GM12874 (cell line): ENCODE measurements around the gene RILPL1.

ENCODE experiments used
- TF ChIP-seq, protein P1 (sequence below): IDR thresholded peaks from 2 replicates; pipeline ENCODE4 v1.5.1; 2011; ENCODE audit warnings: low read depth, mild to moderate bottlenecking, control low read depth, low read length, moderate library complexity; ENCODE audit not compliant: insufficient read depth

RILPL1 gene

DNA sequence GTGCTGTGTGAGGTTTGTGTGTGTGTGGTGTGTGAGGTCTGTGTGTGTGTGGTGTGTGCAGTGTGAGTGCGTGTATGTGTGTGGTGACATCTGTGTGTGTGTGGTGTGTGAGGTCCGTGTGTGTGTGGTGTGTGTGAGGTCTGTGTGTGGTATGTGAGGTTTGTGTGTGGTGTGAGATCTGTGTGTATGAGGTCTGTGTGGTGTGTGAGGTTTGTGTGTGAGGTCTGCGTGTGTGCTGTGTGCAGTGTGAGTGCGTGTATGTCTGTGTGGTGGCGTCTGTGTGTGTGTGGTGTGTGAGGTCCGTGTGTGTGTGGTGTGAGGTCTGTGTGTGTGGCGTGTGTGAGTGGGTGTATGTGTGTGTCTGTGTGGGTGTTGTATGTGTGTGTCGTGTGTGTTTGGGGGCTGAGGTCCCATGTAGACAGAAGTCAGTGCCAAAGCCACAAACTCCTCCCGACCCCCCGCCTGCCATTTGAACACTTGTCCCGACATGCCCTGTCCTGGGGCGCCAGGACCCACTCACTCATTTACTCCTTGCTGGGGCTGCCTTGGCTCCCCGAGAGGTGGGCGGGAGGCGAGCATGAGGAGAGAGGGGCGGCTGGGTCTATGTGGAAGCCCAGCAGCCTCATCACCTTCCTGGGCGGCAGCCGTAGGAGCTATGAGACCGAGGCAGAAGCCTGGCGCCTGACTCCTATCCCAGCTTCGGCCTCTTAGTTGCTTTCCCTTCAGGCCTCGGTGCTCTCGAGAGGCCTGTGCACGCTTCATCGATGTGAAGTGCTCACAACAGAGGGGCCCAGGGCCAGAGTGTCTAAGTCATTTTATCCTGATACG lies 20.5 kb downstream of the RILPL1 start:
- TF ChIP-seq, protein P1, sequence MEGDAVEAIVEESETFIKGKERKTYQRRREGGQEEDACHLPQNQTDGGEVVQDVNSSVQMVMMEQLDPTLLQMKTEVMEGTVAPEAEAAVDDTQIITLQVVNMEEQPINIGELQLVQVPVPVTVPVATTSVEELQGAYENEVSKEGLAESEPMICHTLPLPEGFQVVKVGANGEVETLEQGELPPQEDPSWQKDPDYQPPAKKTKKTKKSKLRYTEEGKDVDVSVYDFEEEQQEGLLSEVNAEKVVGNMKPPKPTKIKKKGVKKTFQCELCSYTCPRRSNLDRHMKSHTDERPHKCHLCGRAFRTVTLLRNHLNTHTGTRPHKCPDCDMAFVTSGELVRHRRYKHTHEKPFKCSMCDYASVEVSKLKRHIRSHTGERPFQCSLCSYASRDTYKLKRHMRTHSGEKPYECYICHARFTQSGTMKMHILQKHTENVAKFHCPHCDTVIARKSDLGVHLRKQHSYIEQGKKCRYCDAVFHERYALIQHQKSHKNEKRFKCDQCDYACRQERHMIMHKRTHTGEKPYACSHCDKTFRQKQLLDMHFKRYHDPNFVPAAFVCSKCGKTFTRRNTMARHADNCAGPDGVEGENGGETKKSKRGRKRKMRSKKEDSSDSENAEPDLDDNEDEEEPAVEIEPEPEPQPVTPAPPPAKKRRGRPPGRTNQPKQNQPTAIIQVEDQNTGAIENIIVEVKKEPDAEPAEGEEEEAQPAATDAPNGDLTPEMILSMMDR, result no peak

DNA sequence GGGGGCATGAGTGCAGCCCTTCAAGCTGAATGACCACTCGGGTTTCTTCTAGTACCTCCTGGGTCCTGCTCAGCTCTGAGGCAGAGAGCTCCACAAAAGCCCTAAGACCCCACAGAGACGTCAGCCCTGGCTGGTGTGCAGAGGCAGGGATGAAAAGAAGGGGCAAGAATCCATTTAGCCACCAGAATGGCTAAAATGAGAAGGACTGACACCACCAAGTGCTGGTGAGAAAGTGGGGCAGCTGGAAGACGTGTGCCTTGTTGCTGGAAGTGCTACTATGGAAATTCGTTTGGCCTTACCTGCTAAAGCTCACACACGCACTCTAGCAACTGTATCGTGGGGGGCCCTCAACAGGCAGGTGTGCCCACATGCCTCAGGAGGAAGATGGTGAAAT lies 26.7 kb downstream of the RILPL1 start:
- TF ChIP-seq, protein P1, result no peak

DNA sequence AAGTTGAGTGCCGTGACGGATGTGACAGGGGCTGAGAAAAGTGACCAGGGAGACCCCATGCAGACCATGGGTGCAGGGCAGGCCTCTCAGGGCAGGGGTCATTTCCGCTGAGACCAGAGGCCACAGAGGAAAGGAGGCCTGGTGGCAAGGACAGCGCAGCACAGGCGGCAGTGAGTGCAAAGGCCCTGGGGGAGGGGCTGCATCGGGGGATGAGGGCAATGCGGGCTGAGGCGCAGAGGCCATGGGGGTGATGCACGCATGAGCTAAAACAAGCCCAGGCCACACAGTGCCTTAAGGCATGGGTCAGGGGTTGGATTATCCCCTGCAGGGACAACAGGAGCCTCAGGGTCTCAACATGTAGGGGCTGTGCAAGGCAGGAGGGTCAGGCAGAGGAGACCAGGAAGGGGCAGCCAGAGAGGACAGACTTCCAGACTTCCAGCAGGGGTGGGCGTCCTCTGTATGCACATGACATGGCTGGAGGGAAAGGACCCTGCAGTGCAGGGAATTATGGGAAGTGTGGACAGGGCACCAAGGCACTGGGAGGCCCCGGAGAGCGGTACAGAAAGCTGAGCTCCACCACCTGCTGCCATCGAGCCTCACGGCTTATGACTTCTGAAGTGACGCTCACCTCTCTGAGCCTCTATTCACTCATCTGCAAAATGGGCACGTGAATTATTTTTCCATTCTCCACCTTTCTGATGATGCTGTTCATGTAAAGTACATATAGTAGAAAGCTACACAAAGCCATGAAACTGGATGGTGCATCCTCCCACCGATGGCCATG lies 27.3 kb downstream of the RILPL1 start:
- TF ChIP-seq, protein P1, result no peak

DNA sequence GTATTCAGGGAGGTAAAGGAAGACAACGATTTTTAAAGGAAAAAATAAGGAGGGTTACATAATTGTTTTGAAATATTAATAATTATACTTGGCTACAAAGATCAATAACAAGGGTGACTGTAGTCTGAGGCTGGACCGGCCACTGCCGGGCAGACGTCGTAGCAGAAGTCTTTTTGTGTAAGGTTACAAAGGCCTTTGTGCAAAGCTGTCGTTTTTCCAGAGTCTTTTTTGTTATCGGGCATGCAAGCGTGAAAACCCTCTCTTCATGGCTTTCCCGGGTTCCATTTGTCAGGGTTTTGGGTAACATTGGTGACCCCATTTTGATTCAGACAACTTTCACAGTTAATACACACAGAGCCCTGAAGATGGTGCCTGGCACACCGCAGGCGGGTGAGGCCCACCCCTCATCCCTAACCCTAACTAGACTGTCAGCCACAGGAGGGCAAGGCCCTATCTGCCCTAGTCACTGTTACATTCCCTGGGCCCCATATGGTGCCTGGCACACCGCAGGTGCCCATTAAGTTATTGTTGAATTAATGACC lies 31.3 kb downstream of the RILPL1 start:
- TF ChIP-seq, protein P1, result no peak

DNA sequence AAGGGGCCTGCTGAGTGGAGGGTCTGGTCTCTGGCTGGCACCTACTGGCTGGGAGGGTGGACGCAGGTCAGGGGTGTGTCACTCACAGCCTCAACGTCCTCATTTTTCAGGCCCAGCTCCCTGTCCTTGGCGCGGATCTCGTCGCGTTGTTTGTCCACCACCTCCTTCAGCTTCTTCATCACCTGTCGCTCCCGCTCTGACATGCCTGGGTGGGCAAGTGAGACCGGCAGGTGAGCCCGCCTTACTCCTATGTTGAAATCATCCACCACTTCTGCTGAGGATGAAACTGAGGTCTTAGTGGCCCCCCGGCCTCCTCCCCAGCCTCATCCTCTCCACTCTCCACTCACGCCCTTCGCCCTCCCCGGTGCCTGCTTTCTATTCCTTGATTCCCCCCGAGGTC lies 34.2 kb downstream of the RILPL1 start:
- TF ChIP-seq, protein P1, result no peak

DNA sequence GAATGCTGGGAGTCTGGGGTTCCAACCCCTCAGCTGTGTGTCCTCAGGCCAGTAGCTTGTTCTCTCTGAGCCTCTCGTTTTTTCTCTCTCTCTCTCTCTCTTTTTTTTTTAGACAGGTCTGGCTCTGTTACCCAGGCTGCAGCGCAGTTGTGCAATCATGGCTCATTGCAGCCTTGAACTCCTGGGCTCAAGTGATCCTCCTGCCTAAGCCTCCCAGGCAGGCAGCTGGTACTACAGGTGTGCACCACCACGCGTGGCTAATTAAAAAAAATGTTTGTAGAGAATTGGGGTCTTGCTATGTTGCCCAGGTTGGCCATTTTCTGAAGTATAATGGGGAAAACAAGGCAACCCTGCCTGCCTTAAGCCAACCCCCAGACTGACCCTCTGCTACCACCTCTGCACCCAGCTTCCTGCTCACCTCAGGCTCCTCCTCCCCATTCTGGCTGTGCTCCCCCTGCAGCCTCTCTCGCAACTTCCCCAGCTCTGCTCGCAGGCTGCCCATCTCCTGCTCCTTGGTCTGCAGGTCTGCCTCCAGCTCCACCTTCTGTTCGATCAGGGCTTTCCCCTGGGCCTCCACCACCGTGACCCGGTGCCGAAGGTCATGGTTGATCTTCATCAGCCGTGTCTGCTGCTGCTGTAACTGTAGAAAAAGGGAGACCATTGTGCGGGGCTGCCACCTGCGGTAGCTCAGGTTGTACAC lies 35.2 kb downstream of the RILPL1 start:
- TF ChIP-seq, protein P1, result no peak

DNA sequence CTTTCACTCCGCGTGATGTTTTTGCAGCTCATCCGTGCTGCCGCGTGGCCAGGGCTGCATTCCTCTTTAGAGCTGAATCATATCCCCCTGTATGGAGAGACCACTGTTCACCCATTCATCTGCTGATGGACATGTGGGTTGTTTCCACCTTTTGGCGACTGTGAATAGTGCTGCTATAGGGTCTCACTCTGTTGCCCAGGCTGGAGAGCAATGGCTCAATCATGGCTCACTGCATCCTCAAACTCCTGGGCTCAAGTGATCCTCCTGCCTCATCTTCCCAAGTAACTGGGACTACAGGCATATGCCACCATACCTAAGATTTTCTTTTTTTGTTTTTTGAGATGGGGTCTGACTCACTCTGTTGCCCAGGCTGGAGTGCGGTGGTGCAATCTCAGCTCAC lies 36.5 kb downstream of the RILPL1 start:
- TF ChIP-seq, protein P1, result no peak
